Natural killer cell treated with Interleukin-12 subunit alpha and Interleukin-12 subunit beta and Interleukin-15 and Interleukin-18, amount 100 ng/mL, for 72 hours (primary cell): ENCODE data around the gene TLCD3A. TPM values are rescaled to one million over a fixed set of nuclear protein-coding genes. Genes with fewer than 3 reads are reported as not detected.
"Not testable (repeated sequence)": the region's sequence is repeated elsewhere in the genome, so short reads cannot be mapped to it uniquely, and the experiment has no call there.

Experiments used
- ATAC-seq, 2 donors: fragments of 150-1000 bp; cut with Tn5 transposase in 1 of 2; sonication (Bioruptor Pico), chemical (Tn5 transposase) in 1 of 2; 2 replicates each; pipeline ENCODE4 v1.10.0; 2021
- DNase-seq: peaks from one replicate; pipeline ENCODE4 v3.0.0; 2022; ENCODE audit warnings: low spot score
- H3K27ac Mint-ChIP-seq, 2 donors: 1 replicate in 1 of 2; 2 replicates in 1 of 2; pipeline ENCODE4 v1.8.0; 2022; ENCODE audit warnings: mixed read lengths in 2 of 2, mild to moderate bottlenecking in 1 of 2, moderate library complexity in 1 of 2
- H3K27me3 Mint-ChIP-seq, 2 donors: 1 replicate in 1 of 2; 2 replicates in 1 of 2; pipeline ENCODE4 v1.8.0; 2022; ENCODE audit warnings: mixed read lengths in 2 of 2
- H3K36me3 Mint-ChIP-seq: one replicate; pipeline ENCODE4 v1.8.0; 2022; ENCODE audit warnings: mixed read lengths
- H3K4me1 Mint-ChIP-seq, 2 donors: 1 replicate in 1 of 2; 2 replicates in 1 of 2; pipeline ENCODE4 v1.8.0; 2022; ENCODE audit warnings: low read depth in 2 of 2, mixed read lengths in 2 of 2, mild to moderate bottlenecking in 1 of 2
- H3K4me3 Mint-ChIP-seq: one replicate; pipeline ENCODE4 v1.8.0; 2022; ENCODE audit warnings: mixed read lengths
- H3K9me3 Mint-ChIP-seq: 2 replicates; pipeline ENCODE4 v1.8.0; 2022; ENCODE audit warnings: mixed read lengths
- total RNA-seq, 2 donors: library from RNA; stranded (reverse); gene quantifications; one replicate each; pipeline ENCODE4 v1.2.3, GENCODE V29; 2022

TLCD3A gene
- total RNA-seq, 2 donors from 2014 or later: 15.5 to 17.8 TPM

DNA sequence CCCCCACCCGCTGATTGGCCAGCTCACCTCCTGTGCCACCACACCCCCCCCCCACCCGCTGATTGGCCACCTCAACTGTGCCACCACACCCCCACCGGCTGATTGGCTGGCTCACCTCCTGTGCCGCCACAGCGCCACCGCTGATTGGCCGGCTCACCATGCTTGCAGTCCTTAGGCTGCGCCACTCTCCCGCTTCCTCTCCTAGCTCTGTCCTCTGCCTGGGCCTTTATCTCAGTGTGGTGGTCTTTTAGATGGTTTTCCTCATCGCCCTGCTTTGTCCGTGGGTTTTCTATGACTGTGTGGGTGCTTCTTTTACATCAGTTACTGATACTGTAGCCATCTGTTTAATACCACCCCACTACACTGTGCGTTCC lies 58.5 kb downstream of the TLCD3A start:
- H3K4me3 Mint-ChIP-seq: not testable (repeated sequence)

DNA sequence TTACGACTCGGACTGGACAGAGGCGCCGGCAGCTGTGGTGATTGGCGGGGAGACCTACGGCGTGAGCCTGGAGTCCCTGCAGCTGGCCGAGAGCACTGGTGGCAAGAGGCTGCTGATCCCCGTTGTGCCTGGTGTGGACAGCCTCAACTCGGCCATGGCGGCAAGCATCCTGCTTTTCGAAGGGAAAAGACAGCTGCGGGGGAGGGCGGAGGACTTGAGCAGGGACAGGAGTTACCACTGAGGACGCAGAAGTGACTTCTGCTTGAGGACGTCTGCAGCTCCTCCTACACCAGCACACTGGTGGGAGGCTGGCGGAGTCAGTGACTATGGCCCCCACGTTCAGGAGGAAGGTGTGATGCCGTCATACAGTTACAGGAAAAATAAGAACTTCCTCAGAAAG lies 59.4 kb downstream of the TLCD3A start:
- H3K27me3 Mint-ChIP-seq: no peaks in the 10 kb centered on the region
- no peak for DNase-seq
- peaks cover 6 to 10% of the 10 kb centered on the region in 2 donors for H3K4me1 Mint-ChIP-seq
- H3K9me3 Mint-ChIP-seq: no peaks in the 10 kb centered on the region
- no peak for ATAC-seq
- no peak overlapping the region for H3K4me3 Mint-ChIP-seq
- peaks cover 10% of the 10 kb centered on the region for H3K36me3 Mint-ChIP-seq
- no peak overlapping the region for H3K27ac Mint-ChIP-seq

More for the DNA sequence above, 58.5 kb downstream of the TLCD3A start:
- DNase-seq, H3K27me3 Mint-ChIP-seq, H3K9me3 Mint-ChIP-seq, ATAC-seq, H3K27ac Mint-ChIP-seq: not testable (repeated sequence)
- H3K4me1 Mint-ChIP-seq: peaks cover 6 to 10% of the 10 kb centered on the region in 2 donors
- peaks cover 10% of the 10 kb centered on the region for H3K36me3 Mint-ChIP-seq

DNA sequence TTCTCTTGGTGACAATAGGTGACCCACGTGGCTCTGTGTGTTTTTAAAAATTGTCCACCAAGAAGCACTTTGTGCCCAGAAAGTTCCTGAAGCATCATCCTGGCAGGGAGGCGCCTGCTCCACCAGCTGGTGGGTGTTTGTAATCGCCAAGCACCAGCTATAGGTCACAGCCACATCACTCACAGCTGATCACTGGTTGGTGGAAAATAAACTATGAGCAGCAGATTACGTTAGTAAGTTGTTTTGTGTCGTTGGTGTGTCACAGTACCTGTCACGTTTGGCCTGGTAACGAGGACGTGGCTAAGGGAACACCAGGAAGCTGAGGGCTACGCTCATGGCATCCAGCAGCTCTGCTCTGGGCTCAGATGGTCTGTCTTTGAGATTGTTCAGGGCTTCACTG lies 59.9 kb downstream of the TLCD3A start:
- ATAC-seq (no peak), DNase-seq (no peak)
- Mint-ChIP-seq H3K27ac (no peak overlapping the region), H3K9me3 (no peaks in the 10 kb centered on the region), H3K27me3 (no peaks in the 10 kb centered on the region), H3K36me3 (peaks cover 10% of the 10 kb centered on the region), H3K4me3 (no peak overlapping the region), H3K4me1 (peaks cover 6 to 10% of the 10 kb centered on the region in 2 donors)

Other genes with a start within 250 kb of the TLCD3A start
- 100 to 1,000 TPM in 1 of 2 donors, 10 to 100 TPM in 1; 76.7 to 102 TPM for gene VPS53, start 17.8 kb upstream of the TLCD3A start, total RNA-seq
- gene GEMIN4, start 19.7 kb downstream of the TLCD3A start, total RNA-seq: 10 to 100 TPM; 34.2 to 58.4 TPM
- gene GLOD4, start 49.7 kb downstream of the TLCD3A start, total RNA-seq: 10 to 100 TPM; 52.9 to 62.5 TPM
- gene MRM3, start 49.8 kb downstream of the TLCD3A start, total RNA-seq: 10 to 100 TPM; 23.5 to 36.6 TPM
- under 1 TPM; 0.61 to 0.69 TPM for gene NXN, start 247.2 kb downstream of the TLCD3A start, total RNA-seq